Naive thymus-derived CD4-positive, alpha-beta T cell (primary cell): ENCODE data around the gene ERV3-1. TPM values are rescaled to one million over a fixed set of nuclear protein-coding genes. Genes with fewer than 3 reads are reported as not detected.
"Not testable (repeated sequence)": the region's sequence is repeated elsewhere in the genome, so short reads cannot be mapped to it uniquely, and the experiment has no call there.

Experiments used
- ATAC-seq: fragments of 150-1000 bp; cut with Tn5 transposase; 2 replicates; pipeline ENCODE4 v1.10.0; 2021; ENCODE audit warnings: mild to moderate bottlenecking, moderate library complexity
- CTCF ChIA-PET: fragments of 350-600 bp; sonication (Branson Sonifier 250); formaldehyde crosslinking; loops from one replicate; lab custom pipeline; 2021; ENCODE audit warnings: antibody characterized with exemption; lab: Charles Lee
- POLR2A ChIA-PET: fragments of 350-600 bp; sonication (Branson Sonifier 250); formaldehyde crosslinking; loops from one replicate; lab custom pipeline; 2021; ENCODE audit warnings: antibody characterized with exemption, inconsistent platforms; lab: Charles Lee
- DNase-seq, 9 donors: peaks; one replicate each; pipeline versions ENCODE4 v3.0.0 to v3.0.0-alpha.2; 2020 to 2022; ENCODE audit warnings: mixed read lengths in 1 of 9
- H3K27ac ChIP-seq: one replicate; pipeline ENCODE4 v1.7.0; 2013; ENCODE audit warnings: mild to moderate bottlenecking, low read depth, low read length, moderate library complexity
- H3K27me3 ChIP-seq, 2 donors: one replicate each; pipeline ENCODE4 v1.7.0; 2013; ENCODE audit warnings: low read length in 2 of 2, mild to moderate bottlenecking in 2 of 2, moderate library complexity in 2 of 2; ENCODE audit not compliant: control insufficient read depth in 2 of 2, insufficient read depth in 2 of 2
- H3K36me3 ChIP-seq, 3 experiments: 1 replicate in 2 of 3; 2 replicates in 1 of 3; pipeline ENCODE4 v1.7.0; 2013; ENCODE audit warnings: low read length in 3 of 3, mild to moderate bottlenecking in 3 of 3, moderate library complexity in 1 of 3; ENCODE audit not compliant: insufficient read depth in 3 of 3, control insufficient read depth in 2 of 3
- H3K4me1 ChIP-seq, 2 donors: one replicate each; pipeline ENCODE4 v1.7.0; 2013; ENCODE audit warnings: low read length in 2 of 2, mild to moderate bottlenecking in 2 of 2, moderate library complexity in 1 of 2; ENCODE audit not compliant: control insufficient read depth in 2 of 2, insufficient read depth in 2 of 2
- H3K4me3 ChIP-seq: 2 replicates; pipeline ENCODE4 v1.7.0; 2013; ENCODE audit warnings: mild to moderate bottlenecking, low read length
- H3K9me3 ChIP-seq, 3 experiments: 1 replicate in 2 of 3; 2 replicates in 1 of 3; pipeline ENCODE4 v1.7.0; 2013; ENCODE audit warnings: low read length in 3 of 3; ENCODE audit not compliant: control insufficient read depth in 2 of 3
- H3K27ac Mint-ChIP-seq, 9 donors: one replicate each; pipeline ENCODE4 v1.8.0; 2020 to 2022; ENCODE audit warnings: mixed read lengths in 9 of 9, mild to moderate bottlenecking in 8 of 9, moderate library complexity in 5 of 9, inconsistent platforms in 2 of 9
- H3K27me3 Mint-ChIP-seq, 5 donors: one replicate each; pipeline ENCODE4 v1.8.0; 2021 to 2022; ENCODE audit warnings: mixed read lengths in 5 of 5, mild to moderate bottlenecking in 1 of 5
- H3K36me3 Mint-ChIP-seq, 5 donors: one replicate each; pipeline ENCODE4 v1.8.0; 2020 to 2022; ENCODE audit warnings: mixed read lengths in 5 of 5, mild to moderate bottlenecking in 3 of 5, inconsistent platforms in 1 of 5
- H3K4me1 Mint-ChIP-seq, 7 donors: one replicate each; pipeline ENCODE4 v1.8.0; 2020 to 2022; ENCODE audit warnings: mixed read lengths in 7 of 7, mild to moderate bottlenecking in 3 of 7, inconsistent platforms in 1 of 7
- H3K4me3 Mint-ChIP-seq, 10 donors: one replicate each; pipeline ENCODE4 v1.8.0; 2020 to 2022; ENCODE audit warnings: mild to moderate bottlenecking in 10 of 10, mixed read lengths in 10 of 10, moderate library complexity in 6 of 10, inconsistent platforms in 2 of 10
- H3K9me3 Mint-ChIP-seq, 11 donors: one replicate each; pipeline ENCODE4 v1.8.0; 2020 to 2022; ENCODE audit warnings: mixed read lengths in 11 of 11, mild to moderate bottlenecking in 4 of 11, inconsistent platforms in 1 of 11, moderate library complexity in 1 of 11
- intact Hi-C, 2 donors: fragments of 100-400 bp; cut with micrococcal nuclease; formaldehyde crosslinking; loops; one replicate each; pipeline ENCODE4 v1.15.1; 2023
- polyA plus RNA-seq, 2 donors: library from polyadenylated mRNA; unstranded; fragments of 300-500 nt; fragmentation: Illumina TruSeq; gene quantifications; one replicate each; pipeline ENCODE4 v1.2.3, GENCODE V29; 2021
- total RNA-seq, 6 experiments: library from RNA in 5 of 6; stranded (reverse) in 5 of 6; gene quantifications; 1 replicate in 5 of 6; 2 replicates in 1 of 6; pipeline ENCODE4 v1.2.3 and lab custom pipeline; 2021 to 2026

Gene ERV3-1
- total and polyA plus RNA-seq, 7 experiments from 2014 or later = 7.9 to 22.9 (median 13.4) TPM

DNA sequence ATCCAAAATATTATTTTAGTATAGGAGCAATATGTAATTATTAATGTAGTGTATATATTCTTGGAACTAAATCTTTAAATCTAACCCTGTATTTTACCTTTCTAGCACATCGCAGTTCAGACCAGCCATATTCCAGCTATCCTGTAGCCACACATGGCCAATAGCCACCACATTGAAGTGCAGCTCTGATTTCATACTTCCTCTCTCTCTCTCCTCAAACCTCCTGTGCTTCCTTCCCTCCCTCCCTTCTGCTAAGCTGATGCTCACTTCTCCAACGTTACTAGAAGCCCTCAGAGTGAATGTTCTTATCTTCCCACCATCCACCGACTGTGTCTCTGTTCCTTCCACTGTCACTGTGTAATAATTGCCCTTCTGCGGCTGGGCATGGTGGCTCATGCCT lies 549 bp upstream of the ERV3-1 start:
- H3K36me3 ChIP-seq, H3K27me3 Mint-ChIP-seq, H3K9me3 ChIP-seq, H3K27me3 ChIP-seq: not testable (repeated sequence)
- ATAC-seq (peak; percentile 15), DNase-seq (peak in 1 of 9 donors; percentile 23)
- peak overlapping the region; percentile 81 for H3K27ac ChIP-seq
- ChIA-PET POLR2A (interaction anchor here (0.8 to 2.8 kb wide), 18 partner anchors 27 to 1487 kb away, joined by 3 to 20 read pairs (median 4); partner anchors contain the start of genes ZNF107, ZNF138, ZNF273 and ZNF680), CTCF (interaction anchor here (1.1 kb wide), 1 partner anchor 31 kb away, joined by 3 read pairs; no protein-coding TSS in a partner anchor)
- peak overlapping the region; percentile 75 to 96 (median 94) for H3K4me3 Mint-ChIP-seq
- H3K4me1 Mint-ChIP-seq = peaks cover 26 to 50% (median 41%) of the 10 kb centered on the region in 7 donors
- H3K4me3 ChIP-seq = peak overlapping the region; percentile 72
- H3K36me3 Mint-ChIP-seq = peaks cover 15 to 39% (median 31%) of the 10 kb centered on the region in 5 donors
- H3K27ac Mint-ChIP-seq = peak overlapping the region; percentile 73 to 98 (median 94)
- peaks cover 4 to 21% of the 10 kb centered on the region in 2 donors for H3K4me1 ChIP-seq
- peaks cover 0 to 29% (median 18%) of the 10 kb centered on the region in 11 donors for H3K9me3 Mint-ChIP-seq
- intact Hi-C loops = loop anchor here (2.0 to 5.0 kb wide), 4 partner anchors 340 to 1915 kb away; partner anchors contain the start of genes TMEM248 (in 1 of the 2), ZNF107 (in 1 of the 2), ZNF680 (in 1 of the 2) and ZNF92 (in 1 of the 2)

DNA sequence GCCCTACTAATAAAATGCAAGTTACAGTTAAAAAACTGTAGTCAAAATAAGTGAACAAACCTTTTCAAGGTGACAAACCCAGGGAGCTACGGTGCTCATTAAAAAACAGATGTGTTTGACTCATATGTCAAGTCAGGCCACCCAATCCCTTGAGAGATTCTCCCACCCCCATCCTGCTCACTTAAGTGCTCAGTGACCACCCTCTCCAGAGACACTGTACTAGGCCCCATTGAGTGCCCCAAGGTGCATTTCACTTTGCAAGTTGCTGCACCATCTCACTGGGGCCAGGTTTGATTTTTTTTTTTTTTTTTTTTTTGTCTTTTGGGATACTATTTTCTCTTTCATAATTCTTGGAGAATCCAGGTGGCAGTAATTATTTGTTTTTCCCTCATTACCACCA lies 1.9 kb downstream of the ERV3-1 start:
- no peaks in the 10 kb centered on the region for H3K27me3 ChIP-seq
- Mint-ChIP-seq H3K4me1 (peaks cover 26 to 59% (median 50%) of the 10 kb centered on the region in 7 donors), H3K27me3 (no peaks in the 10 kb centered on the region), H3K36me3 (peaks cover 31 to 57% (median 52%) of the 10 kb centered on the region in 5 donors), H3K4me3 (peak overlapping the region in 9 of 10 donors; percentile 50 to 96 (median 93)), H3K27ac (peak overlapping the region in 6 of 9 donors; percentile 35 to 95 (median 90)), H3K9me3 (peaks cover 9 to 54% (median 34%) of the 10 kb centered on the region in 11 donors)
- H3K27ac ChIP-seq = peak overlapping the region; percentile 24
- peaks cover 4 to 21% of the 10 kb centered on the region in 2 donors for H3K4me1 ChIP-seq
- peaks cover 0 to 20% (median 0%) of the 10 kb centered on the region in 3 experiments for H3K9me3 ChIP-seq
- no peak overlapping the region for H3K4me3 ChIP-seq
- ATAC-seq (no peak), DNase-seq (no peak)
- H3K36me3 ChIP-seq = peaks cover 0 to 19% (median 4%) of the 10 kb centered on the region in 3 experiments
- CTCF ChIA-PET = no interaction called here
- POLR2A ChIA-PET = no interaction called here
- intact Hi-C loops = no loop called here

GRCh38 chr7:65002972-65003585 lies 3.4 kb downstream of the ERV3-1 start:
- Histone ChIP-seq H3K4me1 (peaks cover 4 to 21% of the 10 kb centered on the region in 2 donors), H3K27me3 (no peaks in the 10 kb centered on the region), H3K36me3 (peaks cover 0 to 29% (median 4%) of the 10 kb centered on the region in 3 experiments), H3K27ac (no peak overlapping the region), H3K9me3 (peaks cover 0 to 33% (median 8%) of the 10 kb centered on the region in 3 experiments), H3K4me3 (no peak overlapping the region)
- no peaks in the 10 kb centered on the region for H3K27me3 Mint-ChIP-seq
- peaks cover 44 to 72% (median 66%) of the 10 kb centered on the region in 5 donors for H3K36me3 Mint-ChIP-seq
- CTCF ChIA-PET = no interaction called here
- ATAC-seq (no peak), DNase-seq (no peak)
- peaks cover 13 to 69% (median 43%) of the 10 kb centered on the region in 11 donors for H3K9me3 Mint-ChIP-seq
- H3K27ac Mint-ChIP-seq = peak overlapping the region in 1 of 9 donors; percentile 40
- intact Hi-C loops = no loop called here
- peaks cover 26 to 57% (median 50%) of the 10 kb centered on the region in 7 donors for H3K4me1 Mint-ChIP-seq
- H3K4me3 Mint-ChIP-seq = peak overlapping the region in 5 of 10 donors; percentile 53 to 76 (median 60)
- POLR2A ChIA-PET = no interaction called here

GRCh38 chr7:65001291-65001814 lies 5.1 kb downstream of the ERV3-1 start:
- Histone ChIP-seq H3K36me3 (peaks cover 0 to 28% (median 4%) of the 10 kb centered on the region in 3 experiments), H3K4me3 (no peak overlapping the region), H3K27me3 (no peaks in the 10 kb centered on the region), H3K27ac (no peak overlapping the region), H3K4me1 (peaks cover 0 to 21% of the 10 kb centered on the region in 2 donors), H3K9me3 (peaks cover 0 to 51% (median 12%) of the 10 kb centered on the region in 3 experiments)
- H3K4me3 Mint-ChIP-seq = peak overlapping the region in 3 of 10 donors; percentile 33 to 51 (median 40)
- H3K27me3 Mint-ChIP-seq = no peaks in the 10 kb centered on the region
- no peak for ATAC-seq
- H3K4me1 Mint-ChIP-seq = peaks cover 18 to 46% (median 41%) of the 10 kb centered on the region in 7 donors
- intact Hi-C loops = no loop called here
- peaks cover 55 to 81% (median 74%) of the 10 kb centered on the region in 5 donors for H3K36me3 Mint-ChIP-seq
- ChIA-PET CTCF (no interaction called here), POLR2A (no interaction called here)
- peak overlapping the region in 1 of 9 donors; percentile 25 for H3K27ac Mint-ChIP-seq
- no peak for DNase-seq
- peaks cover 21 to 86% (median 57%) of the 10 kb centered on the region in 11 donors for H3K9me3 Mint-ChIP-seq

- Mint-ChIP-seq H3K36me3 (peaks cover 55 to 72% (median 70%) of the 10 kb centered on the region in 5 donors), H3K4me1 (peaks cover 5 to 30% (median 26%) of the 10 kb centered on the region in 7 donors), H3K27me3 (no peaks in the 10 kb centered on the region), H3K4me3 (no peak overlapping the region), H3K9me3 (peaks cover 21 to 99% (median 61%) of the 10 kb centered on the region in 11 donors), H3K27ac (no peak overlapping the region)
- no peak overlapping the region for H3K27ac ChIP-seq
- H3K4me3 ChIP-seq = no peak overlapping the region
- ChIA-PET POLR2A (no interaction called here), CTCF (no interaction called here)
- peak; percentile 75 for ATAC-seq
- peaks cover 0 to 7% of the 10 kb centered on the region in 2 donors for H3K4me1 ChIP-seq
- no peak for DNase-seq
- no peaks in the 10 kb centered on the region for H3K27me3 ChIP-seq
- peaks cover 0 to 70% (median 12%) of the 10 kb centered on the region in 3 experiments for H3K9me3 ChIP-seq
- peaks cover 0 to 26% (median 4%) of the 10 kb centered on the region in 3 experiments for H3K36me3 ChIP-seq
- intact Hi-C loops = no loop called here
These were observed 7.1 kb downstream of the ERV3-1 start for GRCh38 chr7:64999165-65000004.

DNA sequence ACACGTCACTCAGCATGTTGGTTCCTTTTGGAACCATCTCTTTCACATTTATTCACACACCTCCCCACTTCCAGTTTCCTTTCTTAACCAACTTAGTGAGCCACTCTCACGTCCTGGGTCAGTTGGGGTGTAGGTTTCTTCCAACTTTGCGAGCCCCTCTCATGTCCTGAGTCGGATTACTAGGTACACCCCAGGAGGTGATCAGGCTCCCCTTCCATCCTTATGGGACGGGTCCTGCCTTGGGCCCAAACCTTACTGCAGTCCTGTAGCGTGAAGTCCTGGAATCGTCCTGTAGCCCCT lies 7.7 kb downstream of the ERV3-1 start:
- Mint-ChIP-seq H3K36me3 (peaks cover 53 to 70% (median 68%) of the 10 kb centered on the region in 5 donors), H3K4me3 (no peak overlapping the region), H3K27ac (no peak overlapping the region), H3K27me3 (no peaks in the 10 kb centered on the region), H3K9me3 (peaks cover 21 to 100% (median 63%) of the 10 kb centered on the region in 11 donors), H3K4me1 (peaks cover 3 to 27% (median 20%) of the 10 kb centered on the region in 7 donors)
- DNase-seq = no peak
- no peak for ATAC-seq
- CTCF ChIA-PET = no interaction called here
- H3K9me3 ChIP-seq = peaks cover 0 to 75% (median 12%) of the 10 kb centered on the region in 3 experiments
- POLR2A ChIA-PET = no interaction called here
- H3K4me3 ChIP-seq = no peak overlapping the region
- peaks cover 0 to 2% of the 10 kb centered on the region in 2 donors for H3K4me1 ChIP-seq
- H3K27ac ChIP-seq = no peak overlapping the region
- H3K36me3 ChIP-seq = peaks cover 0 to 26% (median 4%) of the 10 kb centered on the region in 3 experiments
- intact Hi-C loops = no loop called here
- H3K27me3 ChIP-seq = no peaks in the 10 kb centered on the region
